ENCODE results near the gene PLCL1.

PLCL1 gene

DNA sequence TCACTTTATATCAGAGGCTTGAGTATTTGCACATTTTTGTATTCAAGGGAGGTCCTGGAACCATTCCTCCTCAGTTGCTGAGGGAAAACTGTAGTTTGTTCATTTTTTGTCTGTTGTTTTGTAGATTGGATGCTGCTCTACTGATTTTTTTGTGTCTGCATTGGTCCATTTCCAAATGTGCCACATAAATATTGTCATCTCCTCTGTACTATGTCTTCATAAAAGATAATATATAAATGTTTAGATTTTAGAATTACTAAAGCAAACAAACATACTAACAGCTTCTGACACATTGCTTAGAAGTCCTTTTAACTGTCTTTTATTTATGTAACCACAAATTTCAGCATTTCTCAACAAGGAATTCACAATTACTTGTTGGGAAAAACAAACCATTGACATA, 356.8 kb downstream of the PLCL1 start:
- no peak for TF ChIP-seq SNAI2 (CRISPR knock-in tag; IDR thresholded peaks at IDR 0.05)
- no peak for TF ChIP-seq ZC3H10 (CRISPR knock-in tag; IDR thresholded peaks at IDR 0.05)
- no peak for TF ChIP-seq ZFP30 (CRISPR knock-in tag; IDR thresholded peaks at IDR 0.05)
- TF ChIP-seq, protein P1, sequence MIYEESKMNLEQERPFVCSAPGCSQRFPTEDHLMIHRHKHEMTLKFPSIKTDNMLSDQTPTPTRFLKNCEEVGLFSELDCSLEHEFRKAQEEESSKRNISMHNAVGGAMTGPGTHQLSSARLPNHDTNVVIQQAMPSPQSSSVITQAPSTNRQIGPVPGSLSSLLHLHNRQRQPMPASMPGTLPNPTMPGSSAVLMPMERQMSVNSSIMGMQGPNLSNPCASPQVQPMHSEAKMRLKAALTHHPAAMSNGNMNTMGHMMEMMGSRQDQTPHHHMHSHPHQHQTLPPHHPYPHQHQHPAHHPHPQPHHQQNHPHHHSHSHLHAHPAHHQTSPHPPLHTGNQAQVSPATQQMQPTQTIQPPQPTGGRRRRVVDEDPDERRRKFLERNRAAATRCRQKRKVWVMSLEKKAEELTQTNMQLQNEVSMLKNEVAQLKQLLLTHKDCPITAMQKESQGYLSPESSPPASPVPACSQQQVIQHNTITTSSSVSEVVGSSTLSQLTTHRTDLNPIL (CRISPR knock-in tag; IDR thresholded peaks at IDR 0.05; ENCODE audit: low read depth), result no peak
- TF ChIP-seq RARB (CRISPR knock-in tag; IDR thresholded peaks at IDR 0.05), result no peak
- TF ChIP-seq ZNF70 (CRISPR knock-in tag; IDR thresholded peaks at IDR 0.05), result no peak
- TF ChIP-seq ZNF8 (CRISPR knock-in tag; IDR thresholded peaks at IDR 0.05), result no peak
- no peak for TF ChIP-seq TCF4 (CRISPR knock-in tag; IDR thresholded peaks at IDR 0.05; ENCODE audit: borderline replicate concordance)
- no peak for TF ChIP-seq GLIS3 (CRISPR knock-in tag; IDR thresholded peaks at IDR 0.05)
- TF ChIP-seq CSDC2 (CRISPR knock-in tag; IDR thresholded peaks at IDR 0.05), result no peak
- no peak for TF ChIP-seq ZNF565 (CRISPR knock-in tag; conservative IDR thresholded peaks at IDR 0.05; ENCODE audit: low read depth)
- TF ChIP-seq PPARA (CRISPR knock-in tag; IDR thresholded peaks at IDR 0.05; ENCODE audit: borderline replicate concordance), result no peak
- no peak for TF ChIP-seq CSRNP3 (CRISPR knock-in tag; IDR thresholded peaks at IDR 0.05)
- no peak for TF ChIP-seq TOX (CRISPR knock-in tag; IDR thresholded peaks at IDR 0.05; ENCODE audit: borderline replicate concordance)
- no peak for ATAC-seq

- TF ChIP-seq ZC3H10 (CRISPR knock-in tag; IDR thresholded peaks at IDR 0.05), result no peak
- no peak for TF ChIP-seq ZNF70 (CRISPR knock-in tag; IDR thresholded peaks at IDR 0.05)
- TF ChIP-seq RARB (CRISPR knock-in tag; IDR thresholded peaks at IDR 0.05), result no peak
- TF ChIP-seq, protein P2, sequence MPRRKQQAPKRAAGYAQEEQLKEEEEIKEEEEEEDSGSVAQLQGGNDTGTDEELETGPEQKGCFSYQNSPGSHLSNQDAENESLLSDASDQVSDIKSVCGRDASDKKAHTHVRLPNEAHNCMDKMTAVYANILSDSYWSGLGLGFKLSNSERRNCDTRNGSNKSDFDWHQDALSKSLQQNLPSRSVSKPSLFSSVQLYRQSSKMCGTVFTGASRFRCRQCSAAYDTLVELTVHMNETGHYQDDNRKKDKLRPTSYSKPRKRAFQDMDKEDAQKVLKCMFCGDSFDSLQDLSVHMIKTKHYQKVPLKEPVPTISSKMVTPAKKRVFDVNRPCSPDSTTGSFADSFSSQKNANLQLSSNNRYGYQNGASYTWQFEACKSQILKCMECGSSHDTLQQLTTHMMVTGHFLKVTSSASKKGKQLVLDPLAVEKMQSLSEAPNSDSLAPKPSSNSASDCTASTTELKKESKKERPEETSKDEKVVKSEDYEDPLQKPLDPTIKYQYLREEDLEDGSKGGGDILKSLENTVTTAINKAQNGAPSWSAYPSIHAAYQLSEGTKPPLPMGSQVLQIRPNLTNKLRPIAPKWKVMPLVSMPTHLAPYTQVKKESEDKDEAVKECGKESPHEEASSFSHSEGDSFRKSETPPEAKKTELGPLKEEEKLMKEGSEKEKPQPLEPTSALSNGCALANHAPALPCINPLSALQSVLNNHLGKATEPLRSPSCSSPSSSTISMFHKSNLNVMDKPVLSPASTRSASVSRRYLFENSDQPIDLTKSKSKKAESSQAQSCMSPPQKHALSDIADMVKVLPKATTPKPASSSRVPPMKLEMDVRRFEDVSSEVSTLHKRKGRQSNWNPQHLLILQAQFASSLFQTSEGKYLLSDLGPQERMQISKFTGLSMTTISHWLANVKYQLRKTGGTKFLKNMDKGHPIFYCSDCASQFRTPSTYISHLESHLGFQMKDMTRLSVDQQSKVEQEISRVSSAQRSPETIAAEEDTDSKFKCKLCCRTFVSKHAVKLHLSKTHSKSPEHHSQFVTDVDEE (CRISPR knock-in tag; IDR thresholded peaks at IDR 0.05), result no peak
- TF ChIP-seq BACH2 (CRISPR knock-in tag; IDR thresholded peaks at IDR 0.05; ENCODE audit: borderline replicate concordance), result no peak
- TF ChIP-seq SNAI2 (CRISPR knock-in tag; IDR thresholded peaks at IDR 0.05), result no peak
- no peak for TF ChIP-seq TOX (CRISPR knock-in tag; IDR thresholded peaks at IDR 0.05; ENCODE audit: borderline replicate concordance)
- no peak for TF ChIP-seq PATZ1 (CRISPR knock-in tag; IDR thresholded peaks at IDR 0.05; ENCODE audit: borderline replicate concordance)
- no peak for TF ChIP-seq ZNF8 (CRISPR knock-in tag; IDR thresholded peaks at IDR 0.05)
- TF ChIP-seq OSR1 (CRISPR knock-in tag; IDR thresholded peaks at IDR 0.05), result no peak
- no peak for TF ChIP-seq ARNTL (CRISPR knock-in tag; IDR thresholded peaks at IDR 0.05; ENCODE audit: borderline replicate concordance, low read depth)
- no peak for TF ChIP-seq ESRRG (CRISPR knock-in tag; IDR thresholded peaks at IDR 0.05)
- ATAC-seq, result no peak
These were observed 357.9 kb downstream of the PLCL1 start for GRCh38 chr2:198162276-198162675.

DNA sequence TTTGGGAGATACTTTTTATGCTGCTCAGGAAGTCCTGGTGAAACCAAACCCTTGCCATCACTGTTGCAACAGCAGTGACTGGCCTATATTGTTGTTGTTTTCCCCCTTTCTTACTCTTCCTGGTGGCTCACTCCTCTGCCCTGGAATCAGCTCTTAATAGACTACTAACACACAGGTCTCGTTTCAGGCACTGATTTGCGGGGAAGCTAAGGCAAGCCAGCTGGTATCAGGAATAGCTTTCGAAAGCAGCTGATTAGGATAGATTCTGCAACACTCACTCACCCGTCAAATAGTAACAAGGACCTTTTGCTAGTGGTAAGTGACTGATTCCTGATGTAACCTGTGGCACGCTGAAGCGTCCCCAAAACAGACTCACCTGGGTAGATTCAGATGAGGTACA, 360.4 kb downstream of the PLCL1 start:
- TF ChIP-seq PPARA (CRISPR knock-in tag; IDR thresholded peaks at IDR 0.05; ENCODE audit: borderline replicate concordance), result no peak
- TF ChIP-seq CSRNP3 (CRISPR knock-in tag; IDR thresholded peaks at IDR 0.05), result no peak
- no peak for ATAC-seq

- no peak for TF ChIP-seq SNAI2 (CRISPR knock-in tag; IDR thresholded peaks at IDR 0.05)
- no peak for TF ChIP-seq ZFP3 (CRISPR knock-in tag; IDR thresholded peaks at IDR 0.05)
- no peak for TF ChIP-seq OSR1 (CRISPR knock-in tag; IDR thresholded peaks at IDR 0.05)
- TF ChIP-seq ZC3H10 (CRISPR knock-in tag; IDR thresholded peaks at IDR 0.05), result no peak
- TF ChIP-seq ESRRG (CRISPR knock-in tag; IDR thresholded peaks at IDR 0.05), result no peak
- TF ChIP-seq PPARA (CRISPR knock-in tag; IDR thresholded peaks at IDR 0.05; ENCODE audit: borderline replicate concordance), result no peak
- TF ChIP-seq, protein P3, sequence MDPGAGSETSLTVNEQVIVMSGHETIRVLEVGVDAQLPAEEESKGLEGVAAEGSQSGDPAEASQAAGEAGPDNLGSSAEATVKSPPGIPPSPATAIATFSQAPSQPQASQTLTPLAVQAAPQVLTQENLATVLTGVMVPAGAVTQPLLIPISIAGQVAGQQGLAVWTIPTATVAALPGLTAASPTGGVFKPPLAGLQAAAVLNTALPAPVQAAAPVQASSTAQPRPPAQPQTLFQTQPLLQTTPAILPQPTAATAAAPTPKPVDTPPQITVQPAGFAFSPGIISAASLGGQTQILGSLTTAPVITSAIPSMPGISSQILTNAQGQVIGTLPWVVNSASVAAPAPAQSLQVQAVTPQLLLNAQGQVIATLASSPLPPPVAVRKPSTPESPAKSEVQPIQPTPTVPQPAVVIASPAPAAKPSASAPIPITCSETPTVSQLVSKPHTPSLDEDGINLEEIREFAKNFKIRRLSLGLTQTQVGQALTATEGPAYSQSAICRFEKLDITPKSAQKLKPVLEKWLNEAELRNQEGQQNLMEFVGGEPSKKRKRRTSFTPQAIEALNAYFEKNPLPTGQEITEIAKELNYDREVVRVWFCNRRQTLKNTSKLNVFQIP (CRISPR knock-in tag; IDR thresholded peaks at IDR 0.05; ENCODE audit: borderline replicate concordance, low read depth), result no peak
- no peak for TF ChIP-seq ZNF70 (CRISPR knock-in tag; IDR thresholded peaks at IDR 0.05)
- TF ChIP-seq, protein P2 (CRISPR knock-in tag; IDR thresholded peaks at IDR 0.05), result no peak
- TF ChIP-seq CSDC2 (CRISPR knock-in tag; IDR thresholded peaks at IDR 0.05), result no peak
- no peak for TF ChIP-seq TCF4 (CRISPR knock-in tag; IDR thresholded peaks at IDR 0.05; ENCODE audit: borderline replicate concordance)
- no peak for TF ChIP-seq ZNF565 (CRISPR knock-in tag; conservative IDR thresholded peaks at IDR 0.05; ENCODE audit: low read depth)
- no peak for ATAC-seq
These were observed 360.9 kb downstream of the PLCL1 start for GRCh38 chr2:198165289-198165688.

Measured in SK-N-SH treated with all-trans-retinoic acid at 6 μM for 48 hours (cell line).